ENCODE data around the gene HSPBP1.

HSPBP1 gene

GRCh38 chr19:55275851-55276719 lies 3.8 kb downstream of the HSPBP1 start:
- DNase-seq (ENCODE audit: low read depth in 2 of 2, low spot score in 1 of 2), result no peak

- no peak for DNase-seq (ENCODE audit: low read depth in 2 of 2, low spot score in 1 of 2)
These were observed 5.8 kb downstream of the HSPBP1 start for GRCh38 chr19:55273978-55274707.

GRCh38 chr19:55272142-55272541 lies 7.8 kb downstream of the HSPBP1 start:
- DNase-seq (ENCODE audit: low read depth in 2 of 2, low spot score in 1 of 2), result no peak

- DNase-seq (ENCODE audit: low read depth in 2 of 2, low spot score in 1 of 2), result no peak
These were observed 9.6 kb downstream of the HSPBP1 start for GRCh38 chr19:55270172-55270942.

GRCh38 chr19:55269299-55269698 lies 10.6 kb downstream of the HSPBP1 start:
- no peak for DNase-seq (ENCODE audit: low read depth in 2 of 2, low spot score in 1 of 2)

GRCh38 chr19:55266840-55267239 lies 13.1 kb downstream of the HSPBP1 start:
- no peak for DNase-seq (ENCODE audit: low read depth in 2 of 2, low spot score in 1 of 2)

- no peak for DNase-seq (ENCODE audit: low read depth in 2 of 2, low spot score in 1 of 2)
These were observed 13.5 kb downstream of the HSPBP1 start for GRCh38 chr19:55266404-55266803.

- no peak for DNase-seq (ENCODE audit: low read depth in 2 of 2, low spot score in 1 of 2)
These were observed 14.1 kb downstream of the HSPBP1 start for GRCh38 chr19:55265723-55266386.

GRCh38 chr19:55265173-55265572 lies 14.7 kb downstream of the HSPBP1 start:
- no peak for DNase-seq (ENCODE audit: low read depth in 2 of 2, low spot score in 1 of 2)

- DNase-seq (ENCODE audit: low read depth in 2 of 2, low spot score in 1 of 2), result no peak
These were observed 15.4 kb downstream of the HSPBP1 start for GRCh38 chr19:55264531-55264930.

GRCh38 chr19:55262359-55262758 lies 17.6 kb downstream of the HSPBP1 start:
- DNase-seq (ENCODE audit: low read depth in 2 of 2, low spot score in 1 of 2), result no peak

GRCh38 chr19:55261671-55262126 lies 18.2 kb downstream of the HSPBP1 start:
- DNase-seq (ENCODE audit: low read depth in 2 of 2, low spot score in 1 of 2), result no peak

- DNase-seq (ENCODE audit: low read depth in 2 of 2, low spot score in 1 of 2), result no peak
These were observed 20.2 kb downstream of the HSPBP1 start for GRCh38 chr19:55259540-55260210.

- peak; percentile 83 to 87 for DNase-seq (ENCODE audit: low read depth in 2 of 2, low spot score in 1 of 2)
These were observed 20.9 kb downstream of the HSPBP1 start, which contains the start of gene PPP6R1 for GRCh38 chr19:55258828-55259539. TSS of gene PPP6R1 (minus strand) at chr19:55259017. CDS start at chr19:55247103, 11,914 bp downstream.

GRCh38 chr19:55258476-55258827 lies 21.5 kb downstream of the HSPBP1 start:
- DNase-seq (ENCODE audit: low read depth in 2 of 2, low spot score in 1 of 2), result no peak

- no peak for DNase-seq (ENCODE audit: low read depth in 2 of 2, low spot score in 1 of 2)
These were observed 22.2 kb downstream of the HSPBP1 start for GRCh38 chr19:55257461-55258420.

- no peak for DNase-seq (ENCODE audit: low read depth in 2 of 2, low spot score in 1 of 2)
These were observed 23.1 kb downstream of the HSPBP1 start for GRCh38 chr19:55256562-55257460.
